ENCODE data around the gene GPATCH8.

DNA sequence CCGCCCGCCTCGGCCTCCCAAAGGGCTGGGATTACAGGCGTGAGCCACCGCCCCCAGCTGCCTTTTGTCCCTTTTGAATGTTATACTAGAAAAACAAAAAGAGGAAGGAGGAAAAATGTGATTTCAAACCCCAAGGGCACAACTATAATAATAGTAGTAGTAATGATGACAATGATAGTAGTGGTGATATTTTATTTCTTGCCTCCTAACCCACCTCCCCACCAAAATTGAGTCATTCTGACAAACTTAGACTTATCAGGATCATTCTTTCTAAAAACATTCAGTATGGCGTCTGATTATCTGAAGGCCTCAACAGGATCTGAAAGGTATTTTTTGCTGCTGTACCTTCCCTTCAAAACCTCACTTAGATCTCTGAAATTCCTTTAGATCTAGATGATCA, 13.6 kb downstream of the GPATCH8 start:
- TF ChIP-seq CTCF (IDR thresholded peaks at IDR 0.05) (no peak), POLR2A (IDR thresholded peaks at IDR 0.05) (no peak)

Data from body of pancreas (tissue), 4 donors.